GM18502 (cell line): ENCODE measurements around the gene HSD3B2.
"Not testable (repeated sequence)": the region's sequence is repeated elsewhere in the genome, so short reads cannot be mapped to it uniquely, and the experiment has no call there.

ENCODE experiments used
- ATAC-seq: cut with Tn5 transposase; IDR thresholded peaks from one replicate; pipeline ENCODE4 v1.9.1; 2021; ENCODE audit warnings: mild to moderate bottlenecking; ENCODE audit not compliant: unreplicated experiment, poor library complexity

Gene HSD3B2

DNA sequence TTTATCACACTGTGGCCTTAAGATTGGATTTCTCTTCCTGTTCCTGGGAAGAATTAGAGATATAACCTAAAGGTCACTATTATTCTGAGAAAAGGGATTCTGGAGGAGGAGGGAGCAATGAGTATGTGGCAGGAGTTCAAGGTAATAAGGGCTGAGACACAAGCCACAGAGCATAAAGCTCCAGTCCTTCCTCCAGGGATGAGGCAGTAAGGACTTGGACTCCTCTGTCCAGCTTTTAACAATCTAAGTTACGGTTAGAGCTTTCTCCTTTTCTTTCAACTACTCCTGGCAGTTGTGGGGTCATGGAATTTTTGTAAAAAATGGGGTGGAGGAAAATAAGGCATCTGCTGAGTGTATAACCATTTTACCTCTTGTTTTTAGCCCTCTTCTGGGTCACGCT is at the start of gene HSD3B2:
Gene HSD3B2, plus strand, starts transcription at position 201 of the 400 bp plus-strand sequence. CDS start 270 bp downstream, outside the sequence.
- ATAC-seq = no peak

GRCh38 chr1:119366424-119366823 is 48.5 kb upstream of the HSD3B2 start:
- no peak for ATAC-seq

DNA sequence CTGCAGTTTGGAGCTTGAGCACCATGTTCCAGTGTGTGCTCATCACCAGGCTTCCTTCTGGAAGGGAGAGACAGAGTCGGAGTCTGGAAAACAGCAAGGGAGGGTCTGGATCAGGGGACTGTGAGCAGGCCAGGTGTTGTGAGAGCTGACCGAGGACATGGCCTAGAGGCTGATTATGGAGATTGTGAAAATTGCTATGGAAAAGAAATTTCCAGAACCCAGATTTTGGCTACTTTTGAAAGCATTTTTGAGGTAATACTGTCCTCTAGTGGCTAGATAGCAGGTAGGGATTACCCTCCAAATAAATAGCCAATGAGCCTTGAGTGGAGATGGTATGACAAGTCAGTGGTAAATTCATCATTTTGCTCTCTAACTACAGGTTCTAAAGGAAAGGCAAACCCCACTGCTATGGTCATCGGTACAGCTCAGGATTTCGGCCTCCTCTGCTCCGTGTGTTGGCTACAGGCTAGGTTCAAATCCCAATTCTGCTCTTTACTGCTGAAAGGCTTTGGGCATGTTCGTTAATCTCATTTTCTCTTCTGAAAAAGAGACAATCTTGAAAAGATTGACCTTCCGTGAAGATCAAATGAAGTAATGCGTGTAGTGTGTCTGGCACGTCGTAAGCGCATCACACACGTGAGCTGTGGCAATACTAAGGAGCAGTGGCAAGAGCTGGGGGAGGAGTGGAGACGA is 47.4 kb upstream of the HSD3B2 start:
- no peak for ATAC-seq

GRCh38 chr1:119368554-119368953 is 46.4 kb upstream of the HSD3B2 start, which contains the start of gene HAO2:
TSS of gene HAO2 (plus strand) at chr1:119368785. CDS start at chr1:119381086, 12,301 bp downstream.
- ATAC-seq = no peak

DNA sequence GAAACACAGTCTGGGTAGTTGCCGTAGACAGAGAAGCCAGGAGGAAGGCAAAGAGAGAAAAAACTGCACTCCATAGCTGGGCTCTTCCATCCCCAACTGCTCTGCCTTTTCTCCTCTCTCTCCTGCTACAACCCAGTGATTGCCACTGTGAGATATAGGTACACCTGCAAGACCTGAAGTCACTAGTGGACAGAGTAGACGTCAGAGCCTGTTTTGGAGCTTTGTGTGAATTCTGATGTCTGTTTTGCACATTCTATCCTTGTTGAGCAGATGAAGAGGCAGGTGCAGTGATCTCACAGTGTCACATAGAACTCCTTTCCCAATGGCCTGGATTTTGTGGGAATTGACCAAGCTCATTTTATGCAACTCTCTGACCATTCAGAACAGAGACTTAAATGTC is 44.2 kb upstream of the HSD3B2 start:
- no peak for ATAC-seq

DNA sequence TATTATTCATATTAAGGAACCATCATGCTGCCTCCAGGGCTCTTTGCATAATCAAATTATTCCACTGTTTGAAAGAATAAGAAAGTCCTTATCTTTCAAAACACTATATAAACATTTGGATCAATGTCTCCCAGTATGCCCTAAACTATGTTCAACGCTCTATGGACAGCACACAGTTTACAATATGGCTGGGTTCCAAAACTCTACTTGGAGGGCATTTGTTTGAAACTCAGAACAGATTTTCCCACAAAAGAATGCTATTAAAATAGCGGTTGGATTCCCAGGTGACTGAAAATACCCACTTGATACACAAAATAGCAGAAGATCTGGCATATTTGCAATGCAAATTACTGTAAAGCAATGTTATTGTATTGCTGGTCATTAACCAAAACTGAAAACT is 43.1 kb upstream of the HSD3B2 start:
- no peak for ATAC-seq

GRCh38 chr1:119372503-119373086 is 42.4 kb upstream of the HSD3B2 start:
- ATAC-seq = peak; percentile 78

DNA sequence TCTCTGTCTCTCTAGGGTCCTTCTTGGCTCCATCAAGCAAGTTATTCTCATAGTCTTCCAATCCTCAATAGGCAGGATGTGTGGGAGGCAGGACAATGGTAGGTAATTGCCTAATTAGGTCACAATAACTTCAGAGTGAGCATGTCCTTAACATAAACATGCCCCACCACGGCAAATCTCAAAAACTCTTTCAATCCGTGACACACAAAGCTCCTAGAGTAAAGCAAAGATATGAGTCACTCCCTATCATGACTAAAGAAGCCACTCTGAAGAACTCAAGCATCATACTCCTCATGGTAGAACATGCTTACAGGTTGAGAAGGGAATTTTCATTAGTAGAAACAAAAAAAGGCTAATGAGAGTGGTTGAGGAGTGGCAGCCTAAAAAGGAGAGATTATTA is 41.5 kb upstream of the HSD3B2 start:
- no peak for ATAC-seq

DNA sequence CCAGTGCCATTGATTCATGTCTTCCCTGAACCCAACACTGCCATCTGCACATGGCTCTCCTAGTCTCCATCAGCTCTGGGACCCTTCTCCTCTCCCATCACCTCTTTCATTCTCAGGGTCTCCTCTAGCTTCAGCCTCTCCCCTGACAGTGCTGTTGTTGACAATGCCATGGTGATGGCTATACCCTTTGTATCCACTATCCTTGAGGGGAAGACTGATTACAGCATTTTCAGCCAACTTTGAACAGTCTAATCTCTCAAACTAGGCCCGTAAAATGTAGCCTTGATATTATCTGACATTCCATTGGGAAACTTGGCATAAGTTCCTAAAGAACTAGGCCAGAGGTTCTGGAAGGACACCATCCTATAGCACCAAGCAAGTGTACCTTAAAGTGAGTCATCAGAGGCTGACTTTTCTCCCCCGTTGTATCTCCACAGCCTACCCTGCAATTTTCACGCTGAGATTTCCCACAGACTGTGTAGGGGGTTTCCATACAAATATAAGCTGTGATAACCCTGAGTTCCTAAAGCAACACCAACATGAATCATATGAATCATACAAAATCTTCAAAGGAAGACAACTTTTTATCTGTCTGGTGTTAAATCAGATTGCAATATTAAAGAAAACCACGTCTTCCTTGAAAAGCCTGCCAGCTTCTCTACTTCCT is 40.6 kb upstream of the HSD3B2 start:
- ATAC-seq = no peak

- no peak for ATAC-seq
Observed at GRCh38 chr1:119375366-119375765, 39.6 kb upstream of the HSD3B2 start.

DNA sequence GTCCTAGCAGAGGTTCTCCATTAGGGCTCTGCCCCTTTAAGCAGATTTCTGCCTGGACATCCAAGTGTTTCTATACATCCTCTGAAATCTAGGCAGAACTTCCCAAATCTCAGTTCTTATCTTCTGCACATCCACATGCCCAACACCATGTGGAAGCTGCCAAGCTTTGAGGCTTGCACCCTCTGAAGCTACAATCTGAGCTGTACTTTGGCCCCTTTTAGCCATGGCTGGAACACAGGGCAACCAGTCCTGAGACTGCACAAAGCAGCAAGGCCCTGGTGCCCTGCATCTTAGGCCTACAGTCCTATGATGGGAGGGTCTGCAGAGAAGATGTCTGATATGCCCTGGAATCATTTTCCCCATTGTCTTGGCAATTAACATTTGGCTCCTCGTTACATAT is 38.4 kb upstream of the HSD3B2 start:
- no peak for ATAC-seq

DNA sequence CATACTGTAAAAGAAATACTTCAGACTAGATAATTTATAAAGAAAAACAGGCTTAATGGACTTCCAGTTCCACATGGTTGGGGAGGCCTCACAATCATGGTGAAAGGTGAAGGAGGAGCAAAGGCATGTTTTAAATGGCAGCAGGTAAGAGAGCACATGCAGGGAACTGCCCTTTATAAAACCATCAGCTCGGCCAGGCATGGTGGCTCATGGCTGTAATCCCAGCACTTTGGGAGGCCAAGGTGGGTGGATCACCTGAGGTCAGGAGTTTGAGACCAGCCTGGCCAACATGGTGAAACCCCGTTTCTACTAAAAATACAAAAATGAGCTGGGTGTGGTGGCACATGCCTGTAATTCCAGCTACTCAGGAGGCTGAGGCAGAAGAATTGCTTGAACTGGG is 37.4 kb upstream of the HSD3B2 start:
- not testable (repeated sequence) for ATAC-seq

DNA sequence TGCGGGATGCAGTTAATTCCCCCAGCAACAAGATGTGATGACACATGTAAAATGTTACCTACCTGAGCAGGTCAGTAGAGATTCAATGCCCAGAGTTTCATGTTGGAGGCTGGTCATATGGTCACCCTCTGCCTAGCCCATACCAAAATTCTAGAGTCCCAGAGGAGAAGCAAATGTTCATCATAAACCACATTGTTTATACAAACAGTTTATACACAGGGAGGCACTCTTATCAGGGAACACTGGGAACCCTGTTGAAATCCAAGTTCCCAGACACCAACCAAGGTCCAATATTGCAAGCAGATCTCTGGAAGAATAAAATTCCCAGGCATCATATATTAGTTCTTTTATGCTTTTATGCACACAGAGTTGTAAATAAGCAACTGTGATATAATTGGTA is 35.8 kb upstream of the HSD3B2 start:
- no peak for ATAC-seq

DNA sequence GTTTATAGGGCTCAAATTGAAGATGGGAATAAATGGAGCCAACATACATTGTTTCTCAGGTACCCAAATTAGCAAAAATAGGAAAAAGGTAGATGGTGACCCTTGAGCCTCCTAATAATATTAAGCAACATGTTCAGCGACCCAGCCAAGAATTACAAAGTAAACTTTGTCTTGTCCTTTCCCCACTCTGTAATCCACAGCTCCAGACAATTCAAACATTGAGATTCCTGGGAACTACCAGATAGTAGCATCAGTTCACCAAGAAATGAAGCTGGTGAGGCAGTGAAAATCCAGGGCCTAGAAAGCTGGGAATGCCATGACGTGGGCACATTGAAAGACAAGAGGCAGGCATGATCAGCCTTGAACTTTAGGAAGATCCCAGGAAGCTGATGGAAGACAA is 34.6 kb upstream of the HSD3B2 start:
- ATAC-seq = no peak

- ATAC-seq = no peak
Observed at GRCh38 chr1:119380983-119381662, 33.8 kb upstream of the HSD3B2 start.

DNA sequence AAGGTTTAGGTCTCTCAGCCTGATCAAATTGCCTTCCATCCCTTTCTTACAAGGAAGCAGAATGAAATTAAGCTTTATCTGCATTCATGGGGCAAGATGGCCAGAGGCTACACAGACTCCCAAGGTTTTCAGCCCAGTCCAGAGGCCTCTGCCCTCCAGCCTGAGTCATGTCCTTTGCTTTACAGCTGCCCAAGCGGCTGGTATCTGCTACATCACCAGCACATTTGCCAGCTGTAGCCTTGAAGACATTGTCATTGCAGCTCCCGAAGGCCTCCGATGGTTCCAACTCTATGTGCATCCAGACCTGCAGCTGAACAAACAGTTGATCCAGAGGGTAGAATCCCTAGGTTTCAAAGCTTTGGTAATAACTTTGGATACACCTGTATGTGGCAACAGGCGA is 30.4 kb upstream of the HSD3B2 start:
- no peak for ATAC-seq

GRCh38 chr1:119385650-119386049 is 29.3 kb upstream of the HSD3B2 start:
- ATAC-seq = no peak

DNA sequence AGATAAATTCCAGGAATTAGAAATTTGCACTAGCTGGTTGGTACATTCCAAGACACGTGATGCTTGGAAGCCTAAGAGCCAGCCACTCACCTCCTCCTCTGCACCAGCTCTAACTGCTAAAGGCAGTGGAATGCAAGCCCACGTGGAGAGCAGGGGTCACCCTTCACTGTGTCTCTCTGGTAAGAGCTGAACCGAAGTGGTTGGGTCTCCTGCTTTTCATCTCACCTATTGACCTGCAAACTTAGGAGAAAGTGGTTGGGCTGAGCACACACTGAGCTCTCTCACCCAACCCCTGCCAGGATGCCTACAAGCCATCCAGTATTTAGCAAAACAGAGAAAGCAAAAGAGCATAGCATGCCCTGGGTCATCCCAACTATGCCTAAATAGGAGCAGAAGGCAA is 27.1 kb upstream of the HSD3B2 start:
- ATAC-seq = no peak

GRCh38 chr1:119388450-119388849 is 26.5 kb upstream of the HSD3B2 start:
- no peak for ATAC-seq

DNA sequence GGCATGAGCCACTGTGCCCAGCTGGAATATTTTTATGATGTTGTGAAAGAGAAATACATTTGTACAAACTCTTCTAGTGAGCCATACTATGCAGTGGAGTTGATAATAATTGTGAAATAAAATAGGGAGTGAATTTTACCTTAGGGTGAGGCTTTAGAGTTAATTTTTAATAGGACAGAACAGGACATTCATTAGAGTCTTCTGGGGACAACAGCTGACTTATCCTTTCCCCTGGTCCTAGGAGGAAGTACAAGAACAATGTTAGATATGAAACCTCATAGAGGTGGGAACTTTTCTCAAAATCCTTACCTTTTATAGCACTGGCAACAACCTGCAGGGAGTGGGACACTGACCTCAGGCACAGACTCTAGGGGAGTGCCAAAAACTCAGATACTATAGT is 24.4 kb upstream of the HSD3B2 start:
- ATAC-seq = no peak

GRCh38 chr1:119391749-119392148 is 23.2 kb upstream of the HSD3B2 start:
- ATAC-seq = no peak
